ENCODE data around the gene MUC5AC.

The MUC5AC gene

GRCh38 chr11:1131033-1131911 lies 26.5 kb upstream of the MUC5AC start:
- no peaks in the 10 kb centered on the region for H3K4me1 ChIP-seq (ENCODE audit: control insufficient read depth, insufficient read depth, low read length)
- H3K4me3 ChIP-seq (ENCODE audit: low read length in 2 of 2), result no peak overlapping the region
- no peaks in the 10 kb centered on the region for H3K36me3 ChIP-seq (ENCODE audit: control insufficient read depth in 2 of 2, insufficient read depth in 2 of 2, low read length in 2 of 2)
- H3K9me3 ChIP-seq (ENCODE audit: control insufficient read depth in 2 of 2, low read length in 2 of 2), result peaks cover 3 to 9% of the 10 kb centered on the region in 2 donors
- no peak overlapping the region for H3K9ac ChIP-seq (ENCODE audit: low read length in 2 of 2)
- peaks cover 3 to 4% of the 10 kb centered on the region in 2 donors for H3K27me3 ChIP-seq (ENCODE audit: control insufficient read depth in 1 of 2, insufficient read depth in 2 of 2, low read length in 2 of 2)
- H3K27ac ChIP-seq (ENCODE audit: low read length), result no peak overlapping the region

DNA sequence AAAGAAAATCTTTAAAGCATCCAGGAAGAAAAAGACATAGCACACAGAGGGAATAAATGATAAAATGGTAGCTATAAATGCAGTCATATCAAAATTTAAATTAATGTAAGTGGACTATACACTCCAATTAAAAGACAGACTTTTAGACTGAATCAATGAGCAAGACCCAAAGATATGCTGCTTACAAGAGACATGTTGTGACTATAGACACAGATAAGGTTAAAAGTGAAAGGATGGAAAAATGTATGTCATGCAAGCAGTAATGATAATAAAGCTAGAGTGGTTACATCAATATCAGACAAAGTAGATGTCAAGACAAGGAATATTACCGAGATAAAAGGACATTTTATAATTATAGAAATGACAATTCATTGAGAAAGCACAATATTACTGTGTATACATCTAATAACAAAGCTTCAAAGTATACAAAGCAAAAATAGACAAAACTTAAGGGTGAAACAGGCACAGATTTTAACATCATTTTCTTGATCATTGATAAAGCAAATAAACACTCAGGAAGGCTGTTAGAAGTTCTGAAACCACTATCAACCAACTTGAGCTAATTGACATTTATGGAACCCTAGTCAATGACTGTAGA lies 22.8 kb upstream of the MUC5AC start:
- Histone ChIP-seq H3K9me3 (ENCODE audit: control insufficient read depth in 2 of 2, low read length in 2 of 2) (peaks cover 3 to 11% of the 10 kb centered on the region in 2 donors), H3K9ac (ENCODE audit: low read length in 2 of 2) (no peak overlapping the region), H3K4me3 (ENCODE audit: low read length in 2 of 2) (no peak overlapping the region), H3K27me3 (ENCODE audit: control insufficient read depth in 1 of 2, insufficient read depth in 2 of 2, low read length in 2 of 2) (peaks cover 5 to 10% of the 10 kb centered on the region in 2 donors), H3K36me3 (ENCODE audit: control insufficient read depth in 2 of 2, insufficient read depth in 2 of 2, low read length in 2 of 2) (no peaks in the 10 kb centered on the region), H3K27ac (ENCODE audit: low read length) (no peak overlapping the region), H3K4me1 (ENCODE audit: control insufficient read depth, insufficient read depth, low read length) (no peaks in the 10 kb centered on the region)

DNA sequence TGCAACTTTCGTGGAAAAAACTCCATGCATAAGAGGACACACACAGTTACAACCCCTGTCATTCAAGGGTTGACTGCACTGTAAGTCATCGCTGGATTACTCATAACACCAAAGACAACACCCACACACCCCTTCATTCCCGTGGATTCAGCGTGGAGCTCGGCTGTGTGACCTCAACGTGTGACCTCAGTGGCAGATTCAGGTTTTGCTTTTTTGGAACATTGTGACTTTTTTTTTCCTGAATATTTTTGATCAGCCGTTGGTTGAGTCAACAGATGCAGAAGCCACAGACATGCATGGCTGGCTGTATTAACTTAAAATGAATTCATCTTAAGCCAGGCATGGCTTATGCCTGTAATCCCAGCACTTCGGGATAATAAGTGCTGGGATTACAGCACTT lies 19.7 kb upstream of the MUC5AC start:
- H3K4me1 ChIP-seq (ENCODE audit: control insufficient read depth, insufficient read depth, low read length), result no peaks in the 10 kb centered on the region
- no peak overlapping the region for H3K4me3 ChIP-seq (ENCODE audit: low read length in 2 of 2)
- H3K9ac ChIP-seq (ENCODE audit: low read length in 2 of 2), result no peak overlapping the region
- H3K9me3 ChIP-seq (ENCODE audit: control insufficient read depth in 2 of 2, low read length in 2 of 2), result peaks cover 7 to 16% of the 10 kb centered on the region in 2 donors
- peaks cover 3 to 11% of the 10 kb centered on the region in 2 donors for H3K27me3 ChIP-seq (ENCODE audit: control insufficient read depth in 1 of 2, insufficient read depth in 2 of 2, low read length in 2 of 2)
- H3K27ac ChIP-seq (ENCODE audit: low read length), result no peak overlapping the region
- no peaks in the 10 kb centered on the region for H3K36me3 ChIP-seq (ENCODE audit: control insufficient read depth in 2 of 2, insufficient read depth in 2 of 2, low read length in 2 of 2)

DNA sequence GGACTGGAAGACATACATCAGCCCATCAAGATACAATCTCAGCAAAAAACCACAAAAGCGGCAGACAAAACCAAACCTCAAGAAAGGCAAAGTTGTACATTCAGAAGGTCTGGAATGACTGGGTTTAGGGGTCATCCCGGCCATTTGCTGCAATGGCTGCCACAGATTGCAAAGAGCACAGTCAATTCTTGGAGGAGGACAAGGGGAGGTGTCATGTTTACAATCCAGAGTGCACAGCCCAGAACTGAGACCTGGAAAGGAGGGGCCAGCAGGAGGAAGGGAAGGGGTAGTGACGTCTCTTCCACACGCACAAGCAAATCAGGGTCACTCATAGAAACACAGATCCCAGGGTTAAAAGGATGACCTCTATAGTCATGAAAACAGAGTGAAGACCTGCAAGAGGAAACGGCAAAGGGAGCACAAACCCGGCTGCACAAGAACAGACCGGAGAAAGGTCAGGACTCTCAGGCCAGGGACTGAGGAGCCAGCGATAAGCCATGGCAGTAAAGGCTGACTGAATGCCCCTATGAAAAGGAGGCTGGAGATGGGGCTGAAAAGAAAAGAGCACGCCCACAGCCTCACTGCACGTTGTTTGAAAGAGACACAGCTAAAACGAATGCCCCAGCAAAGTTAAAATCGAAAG lies 18.2 kb upstream of the MUC5AC start:
- H3K9ac ChIP-seq (ENCODE audit: low read length in 2 of 2), result no peak overlapping the region

DNA sequence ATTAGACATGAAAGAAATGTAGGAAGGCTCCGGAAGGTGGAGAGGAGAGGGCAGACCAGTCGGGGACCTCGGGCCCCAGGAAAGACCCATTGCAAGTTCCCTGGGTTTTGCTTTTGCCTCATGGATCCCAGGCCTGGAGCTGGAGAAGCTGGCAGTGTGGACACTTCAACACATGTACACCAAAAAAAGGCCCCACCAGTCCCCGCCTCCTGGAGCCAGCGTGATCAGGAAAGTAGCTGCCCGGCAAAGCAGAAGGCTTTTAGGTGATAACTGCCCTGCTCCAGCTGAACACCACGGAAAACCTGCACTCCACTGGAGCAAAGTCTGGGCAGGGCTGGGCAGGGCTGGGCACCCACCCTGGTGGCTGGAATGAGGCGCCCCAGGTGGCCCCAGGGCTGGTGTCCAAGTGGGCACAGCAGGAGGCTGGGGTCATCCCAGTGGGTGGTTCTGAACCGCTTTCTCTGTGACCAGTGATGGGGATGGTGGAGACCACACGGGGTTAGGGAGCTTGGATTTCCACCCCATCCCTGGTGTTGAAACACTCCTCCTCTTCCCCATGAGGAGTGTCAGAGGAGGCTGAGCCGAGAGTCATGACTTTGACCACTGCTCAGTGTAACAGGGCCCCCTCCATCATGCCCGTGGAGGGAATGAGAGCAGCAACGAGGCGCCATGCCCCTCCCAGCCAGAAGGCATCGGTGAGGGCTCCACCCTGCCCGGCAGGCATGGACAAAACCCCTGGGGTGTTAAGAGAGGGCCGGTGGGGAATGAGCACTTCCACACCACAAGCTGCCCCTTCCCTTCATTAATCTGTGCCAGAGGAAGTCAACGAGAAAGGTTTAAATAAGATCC lies 16.9 kb upstream of the MUC5AC start:
- Histone ChIP-seq H3K9ac (ENCODE audit: low read length in 2 of 2) (no peak overlapping the region), H3K36me3 (ENCODE audit: control insufficient read depth in 2 of 2, insufficient read depth in 2 of 2, low read length in 2 of 2) (no peaks in the 10 kb centered on the region), H3K27me3 (ENCODE audit: control insufficient read depth in 1 of 2, insufficient read depth in 2 of 2, low read length in 2 of 2) (peaks cover 3 to 11% of the 10 kb centered on the region in 2 donors), H3K4me3 (ENCODE audit: low read length in 2 of 2) (no peak overlapping the region), H3K4me1 (ENCODE audit: control insufficient read depth, insufficient read depth, low read length) (no peaks in the 10 kb centered on the region), H3K9me3 (ENCODE audit: control insufficient read depth in 2 of 2, low read length in 2 of 2) (peaks cover 7 to 9% of the 10 kb centered on the region in 2 donors), H3K27ac (ENCODE audit: low read length) (no peak overlapping the region)

More for the DNA sequence above, 18.2 kb upstream of the MUC5AC start:
- Histone ChIP-seq H3K27me3 (ENCODE audit: control insufficient read depth in 1 of 2, insufficient read depth in 2 of 2, low read length in 2 of 2) (peaks cover 3 to 11% of the 10 kb centered on the region in 2 donors), H3K4me3 (ENCODE audit: low read length in 2 of 2) (no peak overlapping the region), H3K9me3 (ENCODE audit: control insufficient read depth in 2 of 2, low read length in 2 of 2) (peaks cover 7 to 17% of the 10 kb centered on the region in 2 donors), H3K4me1 (ENCODE audit: control insufficient read depth, insufficient read depth, low read length) (no peaks in the 10 kb centered on the region), H3K36me3 (ENCODE audit: control insufficient read depth in 2 of 2, insufficient read depth in 2 of 2, low read length in 2 of 2) (no peaks in the 10 kb centered on the region), H3K27ac (ENCODE audit: low read length) (no peak overlapping the region)

DNA sequence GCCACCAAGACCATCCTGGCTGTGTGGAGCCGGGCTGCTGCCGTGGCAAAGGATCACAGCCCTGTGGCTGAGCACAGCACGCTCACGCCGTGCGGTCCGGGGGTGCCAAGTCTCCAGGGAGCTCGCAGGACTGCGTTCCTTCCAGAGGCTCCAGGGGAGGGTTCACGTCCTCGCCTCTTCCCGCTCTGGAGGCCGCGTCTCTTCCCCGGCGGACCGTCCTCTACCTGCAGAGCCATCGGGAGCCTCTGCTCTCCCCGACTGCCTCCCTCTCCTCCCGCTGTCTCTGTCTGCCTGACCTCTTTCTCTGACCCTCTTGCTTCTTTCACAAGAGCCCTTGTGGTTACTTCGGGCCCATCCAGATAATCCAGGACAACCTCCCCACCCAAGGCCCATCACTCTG lies 11.4 kb upstream of the MUC5AC start:
- Histone ChIP-seq H3K36me3 (ENCODE audit: control insufficient read depth in 2 of 2, insufficient read depth in 2 of 2, low read length in 2 of 2) (no peaks in the 10 kb centered on the region), H3K27ac (ENCODE audit: low read length) (no peak overlapping the region), H3K9ac (ENCODE audit: low read length in 2 of 2) (no peak overlapping the region), H3K4me1 (ENCODE audit: control insufficient read depth, insufficient read depth, low read length) (no peaks in the 10 kb centered on the region), H3K9me3 (ENCODE audit: control insufficient read depth in 2 of 2, low read length in 2 of 2) (peaks cover 7% of the 10 kb centered on the region in 2 donors), H3K27me3 (ENCODE audit: control insufficient read depth in 1 of 2, insufficient read depth in 2 of 2, low read length in 2 of 2) (peaks cover 0 to 7% of the 10 kb centered on the region in 2 donors), H3K4me3 (ENCODE audit: low read length in 2 of 2) (no peak overlapping the region)

GRCh38 chr11:1147792-1148191 lies 10.0 kb upstream of the MUC5AC start:
- H3K36me3 ChIP-seq (ENCODE audit: control insufficient read depth in 2 of 2, insufficient read depth in 2 of 2, low read length in 2 of 2), result no peaks in the 10 kb centered on the region
- no peak overlapping the region for H3K27ac ChIP-seq (ENCODE audit: low read length)
- H3K4me3 ChIP-seq (ENCODE audit: low read length in 2 of 2), result no peak overlapping the region
- H3K9ac ChIP-seq (ENCODE audit: low read length in 2 of 2), result no peak overlapping the region
- peaks cover 2 to 7% of the 10 kb centered on the region in 2 donors for H3K27me3 ChIP-seq (ENCODE audit: control insufficient read depth in 1 of 2, insufficient read depth in 2 of 2, low read length in 2 of 2)
- no peaks in the 10 kb centered on the region for H3K4me1 ChIP-seq (ENCODE audit: control insufficient read depth, insufficient read depth, low read length)
- H3K9me3 ChIP-seq (ENCODE audit: control insufficient read depth in 2 of 2, low read length in 2 of 2), result peaks cover 3 to 4% of the 10 kb centered on the region in 2 donors

DNA sequence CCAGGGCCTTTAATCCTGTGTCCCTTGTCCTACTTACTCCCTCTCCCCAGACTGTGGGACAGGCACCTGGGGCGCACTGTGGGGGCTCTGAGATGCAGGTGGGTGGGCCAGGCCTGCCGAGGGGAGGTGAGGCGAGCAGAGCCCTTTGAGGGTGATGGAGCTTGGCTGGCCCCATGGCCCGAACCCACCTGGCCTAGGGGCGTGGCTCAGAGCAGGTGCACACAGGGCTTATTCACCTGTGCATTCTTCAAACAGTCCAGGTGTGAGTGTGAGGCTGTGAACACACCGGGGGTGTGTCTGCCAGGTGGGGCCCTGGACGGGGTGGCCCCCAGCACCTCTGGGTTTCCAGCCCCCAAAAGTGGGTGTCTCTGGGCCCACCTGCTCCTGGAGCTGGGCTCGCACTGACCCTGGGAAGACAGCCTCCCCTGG lies 9.0 kb upstream of the MUC5AC start:
- H3K27ac ChIP-seq (ENCODE audit: low read length), result no peak overlapping the region
- peaks cover 2 to 7% of the 10 kb centered on the region in 2 donors for H3K27me3 ChIP-seq (ENCODE audit: control insufficient read depth in 1 of 2, insufficient read depth in 2 of 2, low read length in 2 of 2)
- H3K36me3 ChIP-seq (ENCODE audit: control insufficient read depth in 2 of 2, insufficient read depth in 2 of 2, low read length in 2 of 2), result no peaks in the 10 kb centered on the region
- no peak overlapping the region for H3K4me3 ChIP-seq (ENCODE audit: low read length in 2 of 2)
- no peaks in the 10 kb centered on the region for H3K9me3 ChIP-seq (ENCODE audit: control insufficient read depth in 2 of 2, low read length in 2 of 2)
- H3K4me1 ChIP-seq (ENCODE audit: control insufficient read depth, insufficient read depth, low read length), result no peaks in the 10 kb centered on the region
- H3K9ac ChIP-seq (ENCODE audit: low read length in 2 of 2), result no peak overlapping the region

DNA sequence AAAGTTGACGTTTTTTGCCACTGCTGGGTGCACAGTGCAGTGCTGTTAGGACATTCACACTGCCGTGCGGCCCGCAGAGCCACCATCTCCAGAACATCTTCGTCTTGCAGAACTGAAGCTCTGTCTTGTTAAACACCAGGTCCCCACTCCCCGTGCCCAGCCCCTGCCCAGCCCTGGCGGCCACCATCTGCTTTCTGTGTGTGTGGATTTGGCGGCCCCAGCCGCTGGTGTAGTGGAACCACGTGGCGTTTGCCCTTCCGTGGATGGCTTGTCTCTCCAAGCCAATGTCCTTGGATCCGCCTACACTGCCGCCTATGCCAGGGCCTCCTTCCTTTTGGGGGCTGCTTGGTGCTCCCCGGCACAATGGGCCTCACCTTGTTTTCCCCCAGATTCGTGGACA lies 8.2 kb upstream of the MUC5AC start:
- Histone ChIP-seq H3K27me3 (ENCODE audit: control insufficient read depth in 1 of 2, insufficient read depth in 2 of 2, low read length in 2 of 2) (peaks cover 2 to 7% of the 10 kb centered on the region in 2 donors), H3K9me3 (ENCODE audit: control insufficient read depth in 2 of 2, low read length in 2 of 2) (no peaks in the 10 kb centered on the region), H3K4me3 (ENCODE audit: low read length in 2 of 2) (no peak overlapping the region), H3K27ac (ENCODE audit: low read length) (no peak overlapping the region), H3K4me1 (ENCODE audit: control insufficient read depth, insufficient read depth, low read length) (no peaks in the 10 kb centered on the region), H3K9ac (ENCODE audit: low read length in 2 of 2) (no peak overlapping the region), H3K36me3 (ENCODE audit: control insufficient read depth in 2 of 2, insufficient read depth in 2 of 2, low read length in 2 of 2) (no peaks in the 10 kb centered on the region)

DNA sequence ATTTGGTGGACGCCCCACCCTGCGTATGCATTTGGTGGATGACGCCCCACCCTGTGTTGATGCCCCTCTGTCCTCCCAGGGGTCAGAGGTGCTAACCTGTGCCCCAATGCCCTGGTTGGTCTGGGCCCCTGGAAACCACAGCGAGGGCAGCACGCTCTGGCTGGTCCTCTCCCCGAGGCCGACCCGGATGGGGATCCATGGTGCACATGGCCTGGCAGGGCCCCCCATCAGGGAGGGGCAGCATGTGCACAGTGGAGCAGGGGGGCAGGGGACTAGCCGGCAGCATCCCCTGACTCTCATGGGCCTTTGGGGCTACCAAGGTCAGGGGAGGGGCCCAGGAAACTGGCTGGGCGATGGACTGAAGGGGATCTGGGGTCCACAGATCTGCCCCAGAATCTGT lies 7.6 kb upstream of the MUC5AC start:
- Histone ChIP-seq H3K9me3 (ENCODE audit: control insufficient read depth in 2 of 2, low read length in 2 of 2) (no peaks in the 10 kb centered on the region), H3K36me3 (ENCODE audit: control insufficient read depth in 2 of 2, insufficient read depth in 2 of 2, low read length in 2 of 2) (no peaks in the 10 kb centered on the region), H3K27me3 (ENCODE audit: control insufficient read depth in 1 of 2, insufficient read depth in 2 of 2, low read length in 2 of 2) (peaks cover 2 to 7% of the 10 kb centered on the region in 2 donors), H3K9ac (ENCODE audit: low read length in 2 of 2) (no peak overlapping the region), H3K4me1 (ENCODE audit: control insufficient read depth, insufficient read depth, low read length) (no peaks in the 10 kb centered on the region), H3K27ac (ENCODE audit: low read length) (no peak overlapping the region), H3K4me3 (ENCODE audit: low read length in 2 of 2) (no peak overlapping the region)

Data from stomach smooth muscle (tissue), 2 donors.